GM23338 (cell line): ENCODE data around the gene NDOR1. TPM values are rescaled to one million over a fixed set of nuclear protein-coding genes. Genes with fewer than 3 reads are reported as not detected.
"Not testable (repeated sequence)": the region's sequence is repeated elsewhere in the genome, so short reads cannot be mapped to it uniquely, and the experiment has no call there.

Experiments
- ATAC-seq: fragments of 200-7000 bp; cut with Tn5 transposase; 3 replicates; pipeline ENCODE4 v1.9.1; 2020
- DNase-seq: peaks from one replicate; pipeline ENCODE4 v3.0.0-alpha.2; 2015; ENCODE audit warnings: low spot score
- H2AFZ ChIP-seq: fragments of 200-600 bp; sonication (generic); 2 replicates; pipeline ENCODE4 v1.8.0; 2016; ENCODE audit warnings: antibody characterized with exemption, mild to moderate bottlenecking, moderate library complexity
- H3F3A ChIP-seq: fragments of 200-600 bp; sonication (generic); replicated peaks from 2 replicates; pipeline ENCODE4 v1.8.0; 2017; ENCODE audit warnings: antibody characterized with exemption, mixed run types, low read depth
- H3K27ac ChIP-seq: fragments of 200-600 bp; sonication (generic); 2 replicates; pipeline ENCODE4 v1.6.1; 2016; ENCODE audit warnings: low read depth
- H3K27me3 ChIP-seq: fragments of 200-600 bp; sonication (generic); 2 replicates; pipeline ENCODE4 v1.8.0; 2016; ENCODE audit warnings: mild to moderate bottlenecking, mixed run types, moderate library complexity; ENCODE audit not compliant: insufficient read depth
- H3K36me3 ChIP-seq: fragments of 200-600 bp; sonication (generic); 2 replicates; pipeline ENCODE4 v1.8.0; 2016; ENCODE audit warnings: mild to moderate bottlenecking; ENCODE audit not compliant: insufficient read depth
- H3K4me1 ChIP-seq: fragments of 200-600 bp; sonication (generic); 2 replicates; pipeline ENCODE4 v1.8.0; 2016; ENCODE audit warnings: mild to moderate bottlenecking, moderate library complexity; ENCODE audit not compliant: insufficient read depth
- H3K4me2 ChIP-seq: fragments of 200-600 bp; sonication (generic); 2 replicates; pipeline ENCODE4 v1.7.1; 2017; ENCODE audit warnings: mixed run types
- H3K4me3 ChIP-seq: fragments of 200-600 bp; sonication (generic); 2 replicates; pipeline ENCODE4 v1.6.1; 2016; ENCODE audit warnings: mixed run types
- H3K79me2 ChIP-seq: fragments of 200-600 bp; sonication (generic); replicated peaks from 2 replicates; pipeline ENCODE4 v1.8.0; 2017; ENCODE audit warnings: mild to moderate bottlenecking; ENCODE audit not compliant: insufficient read depth
- H3K9me2 ChIP-seq: fragments of 200-600 bp; sonication (generic); 2 replicates; pipeline ENCODE4 v1.8.0; 2017; ENCODE audit not compliant: insufficient read depth
- H4K20me1 ChIP-seq: fragments of 200-600 bp; sonication (generic); replicated peaks from 2 replicates; pipeline ENCODE4 v1.8.0; 2017; ENCODE audit warnings: mild to moderate bottlenecking; ENCODE audit not compliant: insufficient read depth
- H3K27ac Mint-ChIP-seq: 2 replicates; pipeline ENCODE4 v1.8.0; 2020; ENCODE audit warnings: inconsistent platforms, mild to moderate bottlenecking, moderate library complexity, mixed read lengths
- H3K27me3 Mint-ChIP-seq: 3 replicates; pipeline ENCODE4 v1.8.0; 2022; ENCODE audit warnings: low read depth, mild to moderate bottlenecking, moderate library complexity, mixed read lengths, inconsistent platforms; ENCODE audit not compliant: insufficient read depth, poor library complexity
- H3K36me3 Mint-ChIP-seq: 3 replicates; pipeline ENCODE4 v1.8.0; 2021; ENCODE audit warnings: low read depth, mild to moderate bottlenecking, inconsistent platforms, moderate library complexity, mixed read lengths
- H3K4me1 Mint-ChIP-seq: 3 replicates; pipeline ENCODE4 v1.8.0; 2020; ENCODE audit warnings: mild to moderate bottlenecking, inconsistent platforms, mixed read lengths
- H3K4me3 Mint-ChIP-seq: 3 replicates; pipeline ENCODE4 v1.8.0; 2021; ENCODE audit warnings: moderate library complexity, mild to moderate bottlenecking, inconsistent platforms, mixed read lengths
- H3K9me3 Mint-ChIP-seq: 3 replicates; pipeline ENCODE4 v1.8.0; 2020; ENCODE audit warnings: moderate library complexity, mild to moderate bottlenecking, inconsistent platforms, mixed read lengths
- ETS1 ChIP-seq: IDR thresholded peaks from 2 replicates; pipeline ENCODE4 v1.6.1; 2016; ENCODE audit warnings: antibody characterized with exemption
- EZH2 ChIP-seq: fragments of 200-600 bp; sonication (generic); IDR thresholded peaks from one replicate; pipeline ENCODE4 v1.8.0; 2017; ENCODE audit warnings: antibody characterized with exemption, mild to moderate bottlenecking, low read depth; ENCODE audit not compliant: unreplicated experiment
- JUNB ChIP-seq: IDR thresholded peaks from one replicate; pipeline ENCODE4 v1.6.1; 2016; ENCODE audit warnings: antibody characterized with exemption; ENCODE audit not compliant: unreplicated experiment
- POLR2AphosphoS5 ChIP-seq: IDR thresholded peaks from 2 replicates; pipeline ENCODE4 v1.6.1; 2016; ENCODE audit warnings: antibody characterized with exemption, low read depth
- STAT1 ChIP-seq: IDR thresholded peaks from one replicate; pipeline ENCODE4 v1.6.1; 2016; ENCODE audit warnings: antibody characterized with exemption; ENCODE audit not compliant: unreplicated experiment
- ZNF114 ChIP-seq: fragments of 250-450 bp; sonication (Bioruptor Pico); IDR thresholded peaks from 2 replicates; pipeline ENCODE4 v1.5.0; 2020; ENCODE audit warnings: mild to moderate bottlenecking, moderate library complexity
- polyA plus RNA-seq: library from polyadenylated mRNA; unstranded; fragments of >200 nt; fragmentation: Nextera tagmentation; extraction: Ambion mirVana; gene quantifications from 2 replicates; pipeline ENCODE4 v1.2.1, GENCODE V29; 2016
- total RNA-seq: library from RNA; depleted of rRNA; stranded (reverse); fragments of >200 nt; shearing (Covaris generic); gene quantifications from 2 replicates; pipeline ENCODE4 v1.2.3, GENCODE V29; 2014
- TF ChIP-seq, protein P1 (sequence below): fragments of 250-450 bp; sonication (Bioruptor Pico); IDR thresholded peaks from 2 replicates; pipeline ENCODE4 v1.5.0; 2020; ENCODE audit warnings: mild to moderate bottlenecking, moderate library complexity

The NDOR1 gene
- total and polyA plus RNA-seq, 2 experiments from 2014 or later = 19.4 to 38.1 TPM

GRCh38 chr9:137237759-137238726 is 32.5 kb downstream of the NDOR1 start:
- H3K9me3 Mint-ChIP-seq = no peaks in the 10 kb centered on the region
- no peak for DNase-seq
- peaks cover 26% of the 10 kb centered on the region for H3K4me1 Mint-ChIP-seq
- H3K4me3 Mint-ChIP-seq = peak overlapping the region; percentile 42; the same call in 1 of the 3 replicates
- H2AFZ ChIP-seq = no peak overlapping the region
- TF ChIP-seq ZNF114 (no peak), EZH2 (no peak), JUNB (no peak), POLR2AphosphoS5 (no peak; the same call in 1 of the 2 replicates), STAT1 (no peak), ETS1 (no peak)
- TF ChIP-seq, protein P1, sequence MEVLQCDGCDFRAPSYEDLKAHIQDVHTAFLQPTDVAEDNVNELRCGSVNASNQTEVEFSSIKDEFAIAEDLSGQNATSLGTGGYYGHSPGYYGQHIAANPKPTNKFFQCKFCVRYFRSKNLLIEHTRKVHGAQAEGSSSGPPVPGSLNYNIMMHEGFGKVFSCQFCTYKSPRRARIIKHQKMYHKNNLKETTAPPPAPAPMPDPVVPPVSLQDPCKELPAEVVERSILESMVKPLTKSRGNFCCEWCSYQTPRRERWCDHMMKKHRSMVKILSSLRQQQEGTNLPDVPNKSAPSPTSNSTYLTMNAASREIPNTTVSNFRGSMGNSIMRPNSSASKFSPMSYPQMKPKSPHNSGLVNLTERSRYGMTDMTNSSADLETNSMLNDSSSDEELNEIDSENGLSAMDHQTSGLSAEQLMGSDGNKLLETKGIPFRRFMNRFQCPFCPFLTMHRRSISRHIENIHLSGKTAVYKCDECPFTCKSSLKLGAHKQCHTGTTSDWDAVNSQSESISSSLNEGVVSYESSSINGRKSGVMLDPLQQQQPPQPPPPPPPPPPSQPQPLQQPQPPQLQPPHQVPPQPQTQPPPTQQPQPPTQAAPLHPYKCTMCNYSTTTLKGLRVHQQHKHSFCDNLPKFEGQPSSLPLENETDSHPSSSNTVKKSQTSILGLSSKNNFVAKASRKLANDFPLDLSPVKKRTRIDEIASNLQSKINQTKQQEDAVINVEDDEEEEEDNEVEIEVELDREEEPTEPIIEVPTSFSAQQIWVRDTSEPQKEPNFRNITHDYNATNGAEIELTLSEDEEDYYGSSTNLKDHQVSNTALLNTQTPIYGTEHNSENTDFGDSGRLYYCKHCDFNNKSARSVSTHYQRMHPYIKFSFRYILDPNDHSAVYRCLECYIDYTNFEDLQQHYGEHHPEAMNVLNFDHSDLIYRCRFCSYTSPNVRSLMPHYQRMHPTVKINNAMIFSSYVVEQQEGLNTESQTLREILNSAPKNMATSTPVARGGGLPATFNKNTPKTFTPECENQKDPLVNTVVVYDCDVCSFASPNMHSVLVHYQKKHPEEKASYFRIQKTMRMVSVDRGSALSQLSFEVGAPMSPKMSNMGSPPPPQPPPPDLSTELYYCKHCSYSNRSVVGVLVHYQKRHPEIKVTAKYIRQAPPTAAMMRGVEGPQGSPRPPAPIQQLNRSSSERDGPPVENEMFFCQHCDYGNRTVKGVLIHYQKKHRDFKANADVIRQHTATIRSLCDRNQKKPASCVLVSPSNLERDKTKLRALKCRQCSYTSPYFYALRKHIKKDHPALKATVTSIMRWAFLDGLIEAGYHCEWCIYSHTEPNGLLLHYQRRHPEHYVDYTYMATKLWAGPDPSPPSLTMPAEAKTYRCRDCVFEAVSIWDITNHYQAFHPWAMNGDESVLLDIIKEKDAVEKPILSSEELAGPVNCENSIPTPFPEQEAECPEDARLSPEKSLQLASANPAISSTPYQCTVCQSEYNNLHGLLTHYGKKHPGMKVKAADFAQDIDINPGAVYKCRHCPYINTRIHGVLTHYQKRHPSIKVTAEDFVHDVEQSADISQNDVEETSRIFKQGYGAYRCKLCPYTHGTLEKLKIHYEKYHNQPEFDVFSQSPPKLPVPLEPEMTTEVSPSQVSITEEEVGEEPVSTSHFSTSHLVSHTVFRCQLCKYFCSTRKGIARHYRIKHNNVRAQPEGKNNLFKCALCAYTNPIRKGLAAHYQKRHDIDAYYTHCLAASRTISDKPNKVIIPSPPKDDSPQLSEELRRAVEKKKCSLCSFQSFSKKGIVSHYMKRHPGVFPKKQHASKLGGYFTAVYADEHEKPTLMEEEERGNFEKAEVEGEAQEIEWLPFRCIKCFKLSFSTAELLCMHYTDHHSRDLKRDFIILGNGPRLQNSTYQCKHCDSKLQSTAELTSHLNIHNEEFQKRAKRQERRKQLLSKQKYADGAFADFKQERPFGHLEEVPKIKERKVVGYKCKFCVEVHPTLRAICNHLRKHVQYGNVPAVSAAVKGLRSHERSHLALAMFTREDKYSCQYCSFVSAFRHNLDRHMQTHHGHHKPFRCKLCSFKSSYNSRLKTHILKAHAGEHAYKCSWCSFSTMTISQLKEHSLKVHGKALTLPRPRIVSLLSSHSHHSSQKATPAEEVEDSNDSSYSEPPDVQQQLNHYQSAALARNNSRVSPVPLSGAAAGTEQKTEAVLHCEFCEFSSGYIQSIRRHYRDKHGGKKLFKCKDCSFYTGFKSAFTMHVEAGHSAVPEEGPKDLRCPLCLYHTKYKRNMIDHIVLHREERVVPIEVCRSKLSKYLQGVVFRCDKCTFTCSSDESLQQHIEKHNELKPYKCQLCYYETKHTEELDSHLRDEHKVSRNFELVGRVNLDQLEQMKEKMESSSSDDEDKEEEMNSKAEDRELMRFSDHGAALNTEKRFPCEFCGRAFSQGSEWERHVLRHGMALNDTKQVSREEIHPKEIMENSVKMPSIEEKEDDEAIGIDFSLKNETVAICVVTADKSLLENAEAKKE (CRISPR knock-in tag) = no peak
- peaks cover 19% of the 10 kb centered on the region for H3K36me3 Mint-ChIP-seq
- no peak overlapping the region for H3K4me2 ChIP-seq
- H3K27ac ChIP-seq = no peak overlapping the region
- 0 out of 2 replicates have a peak, but pooled peaks cover 14% of the 10 kb centered on the region for H3F3A ChIP-seq
- H3K4me3 ChIP-seq = no peak overlapping the region
- H3K27me3 ChIP-seq = no peaks in the 10 kb centered on the region
- H3K4me1 ChIP-seq = peaks cover 16% of the 10 kb centered on the region; the same call in 1 of the 2 replicates
- H3K27me3 Mint-ChIP-seq = peaks cover 18% of the 10 kb centered on the region
- no peaks in the 10 kb centered on the region for H3K36me3 ChIP-seq
- H3K9me2 ChIP-seq = no peaks in the 10 kb centered on the region
- no peak for ATAC-seq
- peaks cover 29% of the 10 kb centered on the region for H3K79me2 ChIP-seq
- peaks cover 14% of the 10 kb centered on the region for H4K20me1 ChIP-seq
- H3K27ac Mint-ChIP-seq = no peak overlapping the region

DNA sequence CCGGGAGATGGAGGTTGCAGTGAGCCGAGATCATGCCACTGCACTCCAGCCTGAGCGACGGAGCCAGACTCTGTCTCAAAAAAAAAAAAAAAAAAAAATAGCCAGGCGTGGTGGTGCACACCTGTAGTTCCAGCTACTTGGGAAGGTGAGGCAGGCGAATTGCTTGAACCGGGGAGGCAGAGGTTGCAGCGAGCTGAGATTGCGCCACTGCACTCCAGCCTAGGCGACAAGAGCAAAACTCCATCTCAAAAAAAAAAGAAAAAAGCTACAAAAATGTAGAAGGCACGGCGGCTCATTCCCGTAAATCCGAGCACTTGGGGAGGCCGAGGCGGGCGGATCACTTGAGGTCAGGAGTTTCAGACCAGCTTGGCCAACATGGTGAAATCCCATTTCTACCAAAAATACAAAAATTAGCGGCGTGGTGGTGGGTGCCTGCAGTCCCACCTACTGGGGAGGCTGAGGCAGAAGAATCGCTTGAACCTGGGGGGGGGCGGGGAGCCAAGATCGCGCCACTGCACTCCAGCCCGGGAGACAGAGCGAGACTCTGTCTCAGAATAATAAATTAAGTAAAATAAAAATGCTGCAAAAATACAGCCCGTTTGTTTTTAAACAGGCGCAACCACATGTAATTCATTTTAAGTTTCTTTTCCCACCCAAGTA is 34.2 kb downstream of the NDOR1 start:
- Mint-ChIP-seq H3K36me3 (peaks cover 31% of the 10 kb centered on the region), H3K4me1 (peaks cover 38% of the 10 kb centered on the region), H3K4me3 (peak overlapping the region; percentile 81), H3K27me3 (peaks cover 21% of the 10 kb centered on the region)
- Histone ChIP-seq H3F3A (0 out of 2 replicates have a peak, but pooled peaks cover 28% of the 10 kb centered on the region), H2AFZ (peak overlapping the region; percentile 47), H3K4me2 (peak overlapping the region; percentile 99), H3K4me1 (peaks cover 26% of the 10 kb centered on the region; the same call in 1 of the 2 replicates), H3K79me2 (peaks cover 29% of the 10 kb centered on the region), H4K20me1 (peaks cover 16% of the 10 kb centered on the region), H3K4me3 (peak overlapping the region; percentile 87)
- not testable (repeated sequence) for H3K27ac Mint-ChIP-seq, H3K9me2 ChIP-seq, DNase-seq, H3K9me3 Mint-ChIP-seq, H3K27ac ChIP-seq, H3K36me3 ChIP-seq, ATAC-seq, H3K27me3 ChIP-seq
